Measurements from ENCODE around the gene SLC16A12.

- TF ChIP-seq POLR2A (IDR thresholded peaks at IDR 0.05) (no peak), CTCF (IDR thresholded peaks at IDR 0.05) (no peak)
Measured at GRCh38 chr10:89566095-89566950, 30.9 kb upstream of the SLC16A12 start.
